ENCODE measurements around the gene DLG2.

- TF ChIP-seq CTCF (IDR thresholded peaks at IDR 0.05; ENCODE audit: low read depth, low read length) (no peak), EZH2phosphoT487 (IDR thresholded peaks at IDR 0.05; ENCODE audit: low read depth) (no peak)
These were observed 1811.4 kb downstream of the DLG2 start for GRCh38 chr11:83815736-83816135.
